ENCODE results near the gene GPR107. TPM values are rescaled to one million over a fixed set of nuclear protein-coding genes. Genes with fewer than 3 reads are reported as not detected.

GPR107 gene
- total RNA-seq, 1 donor from 2014 or later = 58.7 TPM

- H3K4me1 Mint-ChIP-seq (ENCODE audit: low read depth, unreplicated experiment) = peaks cover 16% of the 10 kb centered on the region
- H3K36me3 ChIP-seq (ENCODE audit: insufficient read depth, low read length) = no peaks in the 10 kb centered on the region
- no peak overlapping the region for H3K9ac ChIP-seq (ENCODE audit: low read length)
- H3K4me3 ChIP-seq (ENCODE audit: insufficient read depth, low read depth, low read length) = no peak overlapping the region
- peaks cover 7% of the 10 kb centered on the region for H3K36me3 Mint-ChIP-seq (ENCODE audit: low read depth, unreplicated experiment)
- H3K27ac Mint-ChIP-seq (ENCODE audit: unreplicated experiment) = peak overlapping the region; percentile 8
- no peak overlapping the region for H3K4me3 Mint-ChIP-seq (ENCODE audit: unreplicated experiment)
- H3K27me3 ChIP-seq (ENCODE audit: insufficient read depth, low read length) = no peaks in the 10 kb centered on the region
- H3K27me3 Mint-ChIP-seq (ENCODE audit: low read depth, unreplicated experiment) = no peaks in the 10 kb centered on the region
- H2AFZ ChIP-seq (ENCODE audit: low read depth, low read length) = no peak overlapping the region
- peaks cover 58% of the 10 kb centered on the region for H4K20me1 ChIP-seq (ENCODE audit: insufficient read depth, low read length)
- peaks cover 12% of the 10 kb centered on the region for H3K79me2 ChIP-seq (ENCODE audit: insufficient read depth, low read length)
- FAIRE-seq (no peak), DNase-seq (ENCODE audit: low read depth) (peak; percentile 60)
- H3K9me3 ChIP-seq (ENCODE audit: insufficient read depth, low read depth, low read length) = no peaks in the 10 kb centered on the region
- H3K9me3 Mint-ChIP-seq (ENCODE audit: unreplicated experiment) = no peaks in the 10 kb centered on the region
- H3K4me2 ChIP-seq (ENCODE audit: low read length) = peak overlapping the region; percentile 37
- TF ChIP-seq EZH2 (IDR thresholded peaks at IDR 0.05; ENCODE audit: insufficient read depth, low read length) (no peak), CTCF (IDR thresholded peaks at IDR 0.05; ENCODE audit: insufficient read depth, low read depth, low read length) (no peak)
- peaks cover 4% of the 10 kb centered on the region for H3K4me1 ChIP-seq (ENCODE audit: insufficient read depth, low read length)
- H3K27ac ChIP-seq (ENCODE audit: low read depth, low read length) = no peak overlapping the region
Measured at GRCh38 chr9:130024597-130024994, 29.1 kb upstream of the GPR107 start.

GRCh38 chr9:130026583-130027340 lies 26.9 kb upstream of the GPR107 start:
- Histone ChIP-seq H3K4me2 (ENCODE audit: low read length) (no peak overlapping the region), H3K9me3 (ENCODE audit: insufficient read depth, low read depth, low read length) (no peaks in the 10 kb centered on the region), H3K27me3 (ENCODE audit: insufficient read depth, low read length) (no peaks in the 10 kb centered on the region), H2AFZ (ENCODE audit: low read depth, low read length) (no peak overlapping the region), H3K27ac (ENCODE audit: low read depth, low read length) (no peak overlapping the region), H3K36me3 (ENCODE audit: insufficient read depth, low read length) (no peaks in the 10 kb centered on the region), H4K20me1 (ENCODE audit: insufficient read depth, low read length) (peaks cover 71% of the 10 kb centered on the region), H3K9ac (ENCODE audit: low read length) (no peak overlapping the region), H3K79me2 (ENCODE audit: insufficient read depth, low read length) (peaks cover 24% of the 10 kb centered on the region), H3K4me3 (ENCODE audit: insufficient read depth, low read depth, low read length) (no peak overlapping the region), H3K4me1 (ENCODE audit: insufficient read depth, low read length) (peaks cover 4% of the 10 kb centered on the region)
- peaks cover 7% of the 10 kb centered on the region for H3K36me3 Mint-ChIP-seq (ENCODE audit: low read depth, unreplicated experiment)
- TF ChIP-seq CTCF (IDR thresholded peaks at IDR 0.05; ENCODE audit: insufficient read depth, low read depth, low read length) (no peak), EZH2 (IDR thresholded peaks at IDR 0.05; ENCODE audit: insufficient read depth, low read length) (no peak)
- no peak overlapping the region for H3K4me3 Mint-ChIP-seq (ENCODE audit: unreplicated experiment)
- H3K4me1 Mint-ChIP-seq (ENCODE audit: low read depth, unreplicated experiment) = peaks cover 28% of the 10 kb centered on the region
- no peaks in the 10 kb centered on the region for H3K9me3 Mint-ChIP-seq (ENCODE audit: unreplicated experiment)
- H3K27ac Mint-ChIP-seq (ENCODE audit: unreplicated experiment) = no peak overlapping the region
- no peaks in the 10 kb centered on the region for H3K27me3 Mint-ChIP-seq (ENCODE audit: low read depth, unreplicated experiment)
- FAIRE-seq (no peak), DNase-seq (ENCODE audit: low read depth) (no peak)

Data from astrocyte (in vitro differentiated cells and primary cell).